ENCODE measurements around the gene ATP2B2. TPM values are rescaled to one million over a fixed set of nuclear protein-coding genes. Genes with fewer than 3 reads are reported as not detected.

ATP2B2 gene
- total RNA-seq, 3 donors from 2014 or later: 0.05 TPM; not detected in 2

DNA sequence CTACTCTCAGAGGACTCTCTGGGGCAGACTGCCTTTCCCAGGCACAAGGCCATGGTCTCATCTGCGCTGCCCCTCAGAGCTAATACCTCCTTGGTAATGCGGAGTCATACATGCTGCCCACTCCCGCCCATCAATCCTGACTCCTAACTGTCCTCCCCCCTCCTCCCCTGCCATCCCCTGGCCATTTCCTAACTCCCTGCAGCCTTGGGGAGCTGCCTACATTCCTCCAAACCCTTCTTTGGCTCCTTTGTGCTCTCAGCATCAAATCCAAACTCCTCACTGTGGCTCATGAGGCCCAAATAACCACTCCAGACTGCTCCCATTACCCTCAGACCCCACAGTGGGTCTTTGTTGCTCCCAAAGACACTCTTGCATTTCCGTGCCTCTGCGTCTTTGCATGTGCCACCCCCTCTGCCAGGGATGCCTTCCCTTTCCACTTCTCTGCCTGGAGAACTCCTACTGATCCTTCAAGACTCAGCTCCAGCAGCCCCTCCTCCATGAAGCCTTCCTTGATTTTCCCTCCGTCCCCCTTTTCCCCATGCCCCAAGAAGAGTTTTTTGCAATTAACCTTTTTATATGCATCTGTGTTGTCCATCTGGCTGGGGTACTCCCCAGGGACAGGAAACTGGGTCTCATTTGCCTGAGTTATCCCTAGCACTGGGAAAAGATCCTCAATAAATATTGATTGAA lies 5.5 kb upstream of the ATP2B2 start:
- Mint-ChIP-seq H3K36me3 (ENCODE audit: insufficient read depth) (no peaks in the 10 kb centered on the region), H3K4me3 (no peak overlapping the region), H3K4me1 (ENCODE audit: low read depth) (no peaks in the 10 kb centered on the region), H3K27me3 (ENCODE audit: low read depth) (peaks cover 10% of the 10 kb centered on the region), H3K9me3 (no peaks in the 10 kb centered on the region)
- DNase-seq (no peak), ATAC-seq (no peak)

DNA sequence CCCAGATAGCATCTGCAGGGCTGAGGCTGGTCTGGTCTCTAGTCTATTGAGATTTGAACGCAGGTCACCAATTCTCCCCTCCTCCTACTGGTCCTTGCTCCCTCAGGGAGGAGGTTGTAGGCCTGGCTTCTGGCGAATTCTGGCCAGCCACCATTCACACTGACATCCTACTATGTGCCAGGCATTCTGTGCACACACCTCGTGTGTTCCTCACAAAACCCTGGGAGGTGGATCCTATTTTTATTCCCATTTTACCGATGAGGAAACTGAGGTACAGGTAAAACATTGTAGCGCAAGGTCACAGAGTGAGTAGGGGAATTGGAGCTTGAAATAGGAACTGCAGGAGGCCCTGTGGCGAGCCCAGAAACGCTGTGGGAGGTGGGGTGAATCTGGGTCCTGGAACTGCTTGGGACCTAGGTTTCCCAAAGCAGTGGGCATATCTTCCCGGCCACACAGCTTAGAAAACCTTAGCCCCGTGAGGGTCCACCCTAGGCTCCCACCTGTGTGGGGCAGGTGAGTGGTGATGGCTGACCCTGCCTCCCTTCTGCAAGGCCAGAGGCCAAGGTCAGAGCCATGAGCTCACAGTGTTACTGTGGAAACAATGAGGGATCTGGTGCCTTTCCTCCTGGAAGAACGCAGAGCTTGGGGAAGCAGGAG lies 4.8 kb upstream of the ATP2B2 start:
- ATAC-seq (no peak), DNase-seq (no peak)
- Mint-ChIP-seq H3K9me3 (no peaks in the 10 kb centered on the region), H3K4me1 (ENCODE audit: low read depth) (peaks cover under 1% of the 10 kb centered on the region), H3K36me3 (ENCODE audit: insufficient read depth) (no peaks in the 10 kb centered on the region), H3K27me3 (ENCODE audit: low read depth) (peaks cover 13% of the 10 kb centered on the region), H3K4me3 (no peak overlapping the region)

DNA sequence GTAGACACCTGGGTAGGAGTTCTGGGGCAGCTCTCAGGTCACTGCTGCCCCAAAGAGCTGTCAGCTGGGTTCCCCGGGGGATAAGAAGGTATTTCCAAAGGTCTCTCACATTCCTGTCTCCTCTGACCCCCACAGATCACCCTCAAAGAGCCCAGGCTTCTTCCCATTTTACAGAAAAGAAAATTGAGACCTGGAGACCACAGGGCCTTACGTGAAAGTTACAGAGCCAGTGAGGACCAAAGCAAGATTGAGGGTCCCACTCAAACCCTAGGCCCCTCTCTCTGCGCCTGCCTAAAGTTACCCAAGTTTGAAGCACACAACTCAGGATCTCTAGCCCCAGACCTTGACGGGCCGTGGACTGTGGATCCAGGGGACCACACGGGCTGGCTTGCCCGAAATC lies 3.9 kb upstream of the ATP2B2 start:
- H3K27me3 Mint-ChIP-seq (ENCODE audit: low read depth): peaks cover 17% of the 10 kb centered on the region
- ATAC-seq (no peak), DNase-seq (no peak)
- H3K4me1 Mint-ChIP-seq (ENCODE audit: low read depth): peaks cover 3% of the 10 kb centered on the region
- H3K9me3 Mint-ChIP-seq: no peaks in the 10 kb centered on the region
- no peak overlapping the region for H3K4me3 Mint-ChIP-seq
- H3K36me3 Mint-ChIP-seq (ENCODE audit: insufficient read depth): no peaks in the 10 kb centered on the region

DNA sequence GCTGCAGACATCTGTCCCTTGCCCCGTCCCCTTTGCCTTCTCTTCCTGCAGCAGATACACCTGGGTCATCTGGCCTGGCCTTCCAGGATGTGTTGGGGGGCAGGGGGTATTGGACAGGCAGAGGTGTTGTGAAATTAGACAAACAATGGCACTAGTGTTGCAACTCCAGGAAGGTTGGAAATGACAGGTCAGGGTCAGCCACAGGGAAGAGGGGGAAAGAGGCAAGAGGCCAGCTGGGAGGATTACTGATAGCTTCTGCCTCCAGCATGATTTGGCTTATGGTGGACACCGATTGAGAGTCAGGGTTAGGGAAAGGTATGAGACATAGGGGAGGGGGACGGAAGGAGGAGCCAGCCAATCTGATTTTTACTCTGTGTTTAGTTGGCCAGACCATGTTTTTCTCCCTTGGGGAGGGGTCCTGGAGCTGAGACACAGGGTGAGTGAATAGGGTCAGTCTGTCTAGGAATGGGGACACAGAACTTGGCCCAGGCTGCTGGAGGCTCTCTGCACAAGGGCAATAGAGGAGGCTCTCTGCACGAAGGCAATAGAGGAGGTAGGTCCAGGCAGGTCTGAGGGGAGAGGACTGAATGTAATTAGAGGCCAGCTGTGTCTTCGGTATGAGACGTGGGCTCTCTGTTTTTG lies 3.4 kb upstream of the ATP2B2 start:
- H3K9me3 Mint-ChIP-seq: no peaks in the 10 kb centered on the region
- no peaks in the 10 kb centered on the region for H3K36me3 Mint-ChIP-seq (ENCODE audit: insufficient read depth)
- DNase-seq (no peak), ATAC-seq (no peak)
- peaks cover 23% of the 10 kb centered on the region for H3K27me3 Mint-ChIP-seq (ENCODE audit: low read depth)
- peaks cover 3% of the 10 kb centered on the region for H3K4me1 Mint-ChIP-seq (ENCODE audit: low read depth)
- H3K4me3 Mint-ChIP-seq: no peak overlapping the region

DNA sequence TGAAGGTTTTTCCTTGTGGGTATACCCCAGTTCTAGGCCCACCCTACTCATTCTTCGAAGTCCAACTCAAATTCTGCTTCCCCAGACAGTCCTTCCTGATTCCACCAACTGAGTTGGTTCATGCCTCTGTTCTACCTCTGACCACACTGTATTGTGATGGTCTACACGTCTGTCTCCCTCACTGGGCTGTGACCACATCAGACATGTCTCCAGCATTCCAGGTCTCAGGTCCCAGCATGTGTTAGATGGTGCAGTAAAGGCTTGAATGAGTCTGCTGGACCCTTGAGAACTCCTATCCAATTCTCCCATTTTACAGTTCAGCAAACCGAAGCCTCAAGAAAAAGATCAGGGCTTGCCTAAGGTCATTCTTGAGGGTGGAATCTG lies 2.8 kb upstream of the ATP2B2 start:
- ATAC-seq: no peak
- Mint-ChIP-seq H3K27me3 (ENCODE audit: low read depth) (peaks cover 24% of the 10 kb centered on the region), H3K36me3 (ENCODE audit: insufficient read depth) (no peaks in the 10 kb centered on the region)

DNA sequence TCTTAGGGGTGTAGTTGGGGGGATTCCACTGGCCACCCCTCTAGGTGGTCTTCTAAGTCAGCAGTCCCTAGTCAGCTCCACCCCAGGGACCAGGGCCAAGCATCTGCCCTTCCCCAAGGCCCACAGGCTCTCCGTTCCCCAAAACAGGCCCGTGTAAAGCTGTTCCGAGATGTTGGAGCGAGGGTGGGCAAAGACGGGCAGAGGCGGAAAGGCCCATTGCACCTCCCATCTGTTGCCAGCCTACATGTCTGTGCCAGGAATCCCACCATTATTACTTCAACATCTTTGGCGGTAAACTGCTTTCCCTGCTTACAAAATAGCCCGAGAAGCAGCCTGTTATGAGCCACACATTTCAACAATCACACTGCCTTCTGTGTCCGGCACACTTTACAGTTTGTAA lies 1.9 kb upstream of the ATP2B2 start:
- Mint-ChIP-seq H3K9me3 (no peaks in the 10 kb centered on the region), H3K4me3 (no peak overlapping the region), H3K36me3 (ENCODE audit: insufficient read depth) (no peaks in the 10 kb centered on the region), H3K4me1 (ENCODE audit: low read depth) (peaks cover 3% of the 10 kb centered on the region), H3K27me3 (ENCODE audit: low read depth) (peaks cover 24% of the 10 kb centered on the region)
- DNase-seq (no peak), ATAC-seq (no peak)

More for the DNA sequence above, 2.8 kb upstream of the ATP2B2 start:
- Mint-ChIP-seq H3K4me1 (ENCODE audit: low read depth) (peaks cover 3% of the 10 kb centered on the region), H3K9me3 (no peaks in the 10 kb centered on the region), H3K4me3 (no peak overlapping the region)
- no peak for DNase-seq

DNA sequence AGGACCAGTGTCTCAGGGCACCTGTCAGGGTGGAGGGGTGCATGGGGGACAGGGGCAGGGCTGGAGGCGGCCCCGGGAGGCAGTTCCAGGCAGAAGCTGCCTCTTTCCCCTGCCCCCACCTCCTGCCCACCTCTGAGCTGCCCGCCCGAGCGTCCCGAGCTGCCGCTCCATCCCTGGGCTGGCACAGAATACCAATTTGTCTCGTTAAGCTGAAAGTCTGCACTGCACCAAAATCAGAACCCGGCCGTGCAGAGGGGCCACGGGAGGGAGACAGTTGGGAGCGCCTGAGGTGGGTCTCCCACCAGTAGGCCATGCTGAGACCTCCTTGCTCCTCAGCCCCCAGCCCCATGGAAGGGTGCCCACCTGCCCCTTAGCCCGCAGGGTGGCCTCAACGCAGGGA lies 1.3 kb upstream of the ATP2B2 start:
- no peaks in the 10 kb centered on the region for H3K9me3 Mint-ChIP-seq
- H3K4me3 Mint-ChIP-seq: no peak overlapping the region
- ATAC-seq (no peak), DNase-seq (no peak)
- peaks cover 24% of the 10 kb centered on the region for H3K27me3 Mint-ChIP-seq (ENCODE audit: low read depth)
- no peaks in the 10 kb centered on the region for H3K36me3 Mint-ChIP-seq (ENCODE audit: insufficient read depth)
- H3K4me1 Mint-ChIP-seq (ENCODE audit: low read depth): peaks cover 3% of the 10 kb centered on the region

DNA sequence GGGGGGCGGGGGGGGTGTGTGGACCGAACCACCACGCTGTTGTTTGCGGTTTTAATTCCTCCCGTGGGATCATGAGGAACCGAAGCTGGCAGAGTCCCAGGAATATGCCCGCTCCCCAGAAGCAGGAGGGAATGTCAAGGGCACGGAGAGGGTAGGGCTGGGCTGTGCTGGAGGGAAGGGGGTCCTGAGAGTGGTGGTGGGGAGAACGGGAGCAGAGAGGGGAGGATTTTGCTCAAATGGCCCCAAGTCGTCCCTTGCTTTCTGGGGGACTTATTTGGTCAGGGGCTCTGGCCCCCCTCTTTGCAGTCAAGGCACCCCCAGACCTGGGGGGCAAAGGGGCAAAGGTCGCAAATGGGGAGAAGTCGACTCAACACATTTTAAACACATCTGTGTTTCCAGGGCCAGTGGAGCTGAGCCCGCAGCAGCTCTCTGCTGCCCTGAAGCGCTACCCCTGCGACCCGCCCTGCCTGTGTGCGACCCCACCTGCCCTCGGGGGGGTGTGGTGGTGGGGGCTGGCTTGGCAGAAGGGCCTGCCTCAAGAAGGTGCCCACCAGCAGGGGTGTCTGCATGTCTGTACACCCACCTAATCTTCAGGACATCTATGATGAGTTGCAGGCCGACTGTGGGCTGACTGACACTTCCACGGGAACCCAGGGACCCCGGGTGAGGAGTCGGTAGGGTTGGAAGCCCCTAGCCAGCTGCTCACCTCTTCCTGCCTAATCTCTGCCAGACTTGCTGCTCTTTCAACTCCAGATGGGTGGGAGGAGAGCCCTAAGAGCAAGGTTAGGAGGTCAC lies 602 bp upstream of the ATP2B2 start:
- H3K9me3 Mint-ChIP-seq: no peaks in the 10 kb centered on the region
- no peak for DNase-seq
- ATAC-seq: no peak
- H3K4me3 Mint-ChIP-seq: peak overlapping the region; percentile 50
- H3K4me1 Mint-ChIP-seq (ENCODE audit: low read depth): peaks cover 3% of the 10 kb centered on the region
- peaks cover 24% of the 10 kb centered on the region for H3K27me3 Mint-ChIP-seq (ENCODE audit: low read depth)
- no peaks in the 10 kb centered on the region for H3K36me3 Mint-ChIP-seq (ENCODE audit: insufficient read depth)

DNA sequence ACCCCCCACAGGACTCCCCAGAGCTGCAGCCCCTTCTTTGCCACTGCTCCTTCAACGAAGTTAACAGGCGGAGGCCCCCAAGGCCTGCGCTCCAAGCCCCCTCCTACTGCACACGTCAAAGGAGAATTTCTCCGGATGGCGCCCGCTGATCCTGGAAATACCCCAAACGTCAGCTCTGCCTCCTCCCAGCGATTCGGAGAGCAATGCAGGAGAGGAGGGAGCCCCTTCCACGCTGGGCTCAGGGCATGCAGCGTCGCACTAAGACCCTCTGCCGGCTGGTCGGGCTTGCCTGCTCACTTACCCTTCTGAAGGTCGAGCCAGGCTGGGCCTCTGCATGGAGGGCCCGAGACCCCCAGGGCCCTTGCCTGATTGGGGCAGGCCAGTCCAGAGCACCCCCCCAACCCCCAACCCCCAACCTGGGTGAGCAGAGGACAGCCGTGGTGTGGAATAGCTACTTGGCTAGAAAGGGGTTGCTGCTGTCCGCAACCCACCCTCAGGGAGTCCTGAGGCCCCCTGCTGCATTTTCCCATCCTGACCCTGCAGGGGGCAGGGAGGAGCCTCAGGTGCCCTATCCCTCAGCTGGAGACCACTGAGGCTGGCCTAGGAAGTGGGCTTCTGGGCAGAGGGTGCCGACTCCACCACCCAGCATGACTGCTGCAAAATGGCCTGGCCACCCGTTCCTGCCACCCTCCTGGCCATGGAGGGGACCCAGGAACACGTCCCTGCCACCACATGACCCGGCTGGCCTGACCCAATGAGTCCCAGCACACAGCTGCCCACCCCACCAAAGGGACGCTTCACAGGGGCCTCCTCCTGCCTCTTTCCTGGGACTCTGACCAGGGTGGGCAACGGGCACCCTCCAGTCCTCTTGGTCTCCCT lies 976 bp downstream of the ATP2B2 start:
- H3K36me3 Mint-ChIP-seq (ENCODE audit: insufficient read depth): no peaks in the 10 kb centered on the region
- peaks cover 24% of the 10 kb centered on the region for H3K27me3 Mint-ChIP-seq (ENCODE audit: low read depth)
- H3K4me1 Mint-ChIP-seq (ENCODE audit: low read depth): peaks cover 3% of the 10 kb centered on the region
- ATAC-seq: no peak
- H3K9me3 Mint-ChIP-seq: no peaks in the 10 kb centered on the region
- H3K4me3 Mint-ChIP-seq: peak overlapping the region; percentile 42
- no peak for DNase-seq

DNA sequence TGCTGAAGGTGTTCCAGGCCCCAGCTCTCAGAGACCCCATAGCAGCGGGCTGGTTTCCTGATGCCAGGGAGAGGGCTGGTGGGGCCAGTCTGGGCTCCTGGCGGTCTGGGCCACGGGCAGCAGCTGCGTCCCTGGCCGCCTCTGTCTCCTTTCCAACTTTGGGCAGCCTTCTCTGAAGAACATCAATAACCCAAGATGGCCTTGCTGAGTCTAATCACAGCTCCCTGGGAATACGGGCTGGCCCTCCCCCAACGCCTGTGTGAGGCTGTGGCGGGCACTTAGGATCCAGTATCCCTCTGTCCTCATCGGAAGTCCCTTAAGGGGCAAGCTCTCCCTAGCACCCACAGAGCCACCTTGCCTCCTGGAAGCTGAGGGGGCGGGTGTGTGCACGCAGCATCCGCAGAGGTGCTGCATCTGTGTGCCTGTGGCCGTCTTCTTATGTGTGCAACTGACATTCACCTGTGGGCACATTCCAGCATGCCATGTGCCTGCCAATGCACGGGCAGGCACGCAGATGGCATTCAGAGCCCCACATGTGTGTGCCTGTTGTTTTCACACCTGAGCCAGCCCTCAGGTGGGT lies 2.1 kb downstream of the ATP2B2 start:
- no peak overlapping the region for H3K4me3 Mint-ChIP-seq
- DNase-seq: no peak
- no peaks in the 10 kb centered on the region for H3K36me3 Mint-ChIP-seq (ENCODE audit: insufficient read depth)
- peaks cover 3% of the 10 kb centered on the region for H3K4me1 Mint-ChIP-seq (ENCODE audit: low read depth)
- no peaks in the 10 kb centered on the region for H3K9me3 Mint-ChIP-seq
- ATAC-seq: no peak
- H3K27me3 Mint-ChIP-seq (ENCODE audit: low read depth): peaks cover 24% of the 10 kb centered on the region

DNA sequence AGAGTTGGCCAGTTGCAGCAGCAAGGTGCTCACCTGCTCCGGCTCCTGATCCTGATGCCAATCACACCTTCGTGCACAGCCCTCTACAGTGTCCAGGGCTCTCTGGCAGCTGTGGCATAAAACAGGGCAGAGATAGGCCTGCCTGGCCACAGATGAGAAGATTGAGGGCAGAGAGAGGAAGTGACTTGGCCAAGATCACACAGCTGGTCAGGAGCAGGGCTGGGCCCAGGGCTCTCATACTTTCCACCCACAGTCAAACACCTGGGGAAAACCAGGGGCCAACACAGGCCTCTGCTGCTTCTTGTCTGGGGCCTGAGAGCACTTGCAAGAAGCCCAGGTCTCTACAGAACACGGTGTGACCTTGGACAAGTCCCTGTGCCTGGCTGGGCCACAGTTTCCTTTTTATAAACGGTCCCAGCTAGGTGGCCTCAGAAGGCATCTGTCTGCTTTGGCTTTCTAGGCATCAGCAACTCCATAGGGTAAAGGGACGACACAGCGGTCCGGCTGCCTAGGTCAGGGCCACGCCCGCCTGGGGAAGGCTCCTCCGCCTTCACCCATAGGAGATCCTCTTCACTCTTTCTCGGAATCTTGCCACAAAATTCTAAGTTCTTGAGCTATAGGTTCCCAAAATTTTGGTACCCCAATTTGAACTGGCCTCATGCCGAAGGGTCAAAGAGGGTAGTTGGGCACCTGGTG lies 3.1 kb downstream of the ATP2B2 start:
- no peaks in the 10 kb centered on the region for H3K9me3 Mint-ChIP-seq
- ATAC-seq (no peak), DNase-seq (no peak)
- H3K4me1 Mint-ChIP-seq (ENCODE audit: low read depth): peaks cover 3% of the 10 kb centered on the region
- no peaks in the 10 kb centered on the region for H3K36me3 Mint-ChIP-seq (ENCODE audit: insufficient read depth)
- peaks cover 22% of the 10 kb centered on the region for H3K27me3 Mint-ChIP-seq (ENCODE audit: low read depth)
- no peak overlapping the region for H3K4me3 Mint-ChIP-seq

DNA sequence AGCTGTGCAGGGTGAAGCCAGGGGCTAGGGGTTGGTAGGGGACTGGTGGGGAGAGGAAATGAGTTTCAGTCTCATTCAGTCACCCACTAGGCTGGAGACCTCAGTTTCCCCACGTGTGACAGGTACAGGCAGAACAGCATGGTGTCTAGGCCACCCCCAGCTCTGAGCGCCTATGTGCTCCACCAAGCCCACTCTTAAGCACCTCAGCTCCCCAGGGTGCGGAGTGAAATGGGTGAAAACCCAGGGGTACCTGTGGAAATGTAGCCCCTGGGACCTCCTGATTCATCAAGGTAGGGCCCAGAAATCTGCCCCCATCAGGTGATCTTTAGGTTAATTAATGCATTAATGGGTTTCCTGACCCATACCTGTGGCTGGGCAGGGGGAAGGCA lies 3.7 kb downstream of the ATP2B2 start:
- Mint-ChIP-seq H3K4me1 (ENCODE audit: low read depth) (peaks cover 3% of the 10 kb centered on the region), H3K9me3 (no peaks in the 10 kb centered on the region), H3K4me3 (no peak overlapping the region), H3K36me3 (ENCODE audit: insufficient read depth) (no peaks in the 10 kb centered on the region), H3K27me3 (ENCODE audit: low read depth) (peaks cover 17% of the 10 kb centered on the region)
- ATAC-seq (no peak), DNase-seq (no peak)

All from activated T-cell treated with anti-CD3 and anti-CD28 coated beads, Interleukin-2, amount 50 U/mL, for 4 hours (primary cell).